HG03039 (cell line): ENCODE data around the gene RPL10.

Experiments
- ATAC-seq: cut with Tn5 transposase; IDR thresholded peaks from one replicate; pipeline ENCODE4 v1.9.1; 2021; ENCODE audit warnings: mild to moderate bottlenecking, moderate library complexity; ENCODE audit not compliant: unreplicated experiment

Gene RPL10

DNA sequence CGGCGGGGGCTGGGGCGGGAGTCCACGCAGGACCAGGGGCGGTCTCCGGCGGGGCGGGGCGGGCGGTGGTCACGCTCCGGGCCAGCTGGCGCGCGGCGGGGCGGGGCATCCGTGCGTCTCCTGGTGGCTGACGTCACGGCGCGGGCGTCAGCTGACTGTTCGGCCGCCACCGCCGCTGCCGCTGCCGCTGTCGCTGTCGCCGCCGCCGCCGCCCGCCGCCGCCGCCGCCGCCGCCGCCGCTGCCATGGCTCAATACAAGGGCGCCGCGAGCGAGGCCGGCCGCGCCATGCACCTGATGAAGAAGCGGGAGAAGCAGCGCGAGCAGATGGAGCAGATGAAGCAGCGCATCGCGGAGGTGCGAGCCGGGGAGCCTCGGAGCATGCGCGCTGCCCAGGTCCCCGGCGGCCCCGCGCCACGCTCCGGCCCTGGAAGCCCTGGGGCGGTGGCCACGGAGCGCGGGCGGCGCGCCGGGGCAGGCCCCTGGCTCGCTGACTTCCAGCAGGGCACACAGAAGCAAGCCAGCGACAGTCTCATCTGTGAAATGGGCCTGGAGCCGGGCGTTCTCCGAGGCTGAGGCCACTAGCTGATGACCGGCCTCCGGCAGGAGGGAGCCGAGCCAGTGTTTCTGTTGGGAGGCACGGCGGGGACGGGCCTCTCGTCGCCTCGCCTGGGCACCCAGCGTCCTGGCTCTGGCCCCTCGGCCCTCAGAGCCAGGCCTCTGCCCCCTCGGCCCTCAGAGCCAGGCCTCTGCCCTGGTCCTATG is 46.0 kb downstream of the RPL10 start, which contains the start of gene FAM50A:
FAM50A (plus strand) TSS at position 150 of the 763 bp plus-strand sequence; CDS start at position 245, 95 bp downstream.
- ATAC-seq: peak; percentile 76

DNA sequence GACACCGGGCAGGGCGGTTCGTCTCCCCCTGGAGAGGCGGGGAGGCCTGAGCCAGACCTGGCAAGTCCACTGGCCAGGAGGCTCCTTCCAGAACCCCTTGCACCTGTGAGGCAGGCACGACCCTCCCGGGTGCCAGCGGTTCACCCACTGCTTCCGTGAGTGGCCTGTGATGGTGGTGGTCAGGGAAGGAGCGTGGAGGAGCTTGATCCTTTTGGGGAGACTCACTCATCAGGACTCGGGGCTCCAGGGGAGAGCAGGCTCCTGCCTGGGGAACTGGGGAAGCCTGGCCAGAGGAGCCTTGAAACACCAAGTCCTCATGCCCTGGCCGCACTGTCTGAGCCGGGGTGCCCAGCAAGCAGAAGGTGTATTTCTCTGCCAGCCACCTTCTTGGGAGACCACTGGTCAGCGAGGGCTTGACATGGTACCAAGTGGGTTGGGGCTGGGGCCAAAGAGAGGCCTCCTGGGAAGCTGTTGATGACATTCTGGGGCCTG is 46.6 kb downstream of the RPL10 start:
- no peak for ATAC-seq

DNA sequence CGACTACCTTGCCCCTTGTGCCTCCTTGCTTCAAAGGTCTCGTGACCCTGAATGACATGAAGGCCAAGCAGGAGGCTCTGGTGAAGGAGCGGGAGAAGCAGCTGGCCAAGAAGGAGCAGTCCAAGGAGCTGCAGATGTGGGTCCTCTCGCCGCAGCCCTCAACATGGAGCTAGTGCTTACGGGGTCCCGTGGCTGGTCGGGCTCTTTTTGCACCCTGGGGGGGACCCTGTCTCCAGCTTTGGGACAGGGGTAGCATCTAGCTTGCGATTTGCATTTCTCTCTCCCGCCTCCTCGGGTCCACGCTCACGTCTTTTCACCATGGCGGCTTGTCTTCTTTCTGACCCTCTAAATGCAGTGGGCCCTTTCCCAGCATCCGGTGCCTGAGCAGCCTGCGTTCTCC is 47.6 kb downstream of the RPL10 start:
- no peak for ATAC-seq

DNA sequence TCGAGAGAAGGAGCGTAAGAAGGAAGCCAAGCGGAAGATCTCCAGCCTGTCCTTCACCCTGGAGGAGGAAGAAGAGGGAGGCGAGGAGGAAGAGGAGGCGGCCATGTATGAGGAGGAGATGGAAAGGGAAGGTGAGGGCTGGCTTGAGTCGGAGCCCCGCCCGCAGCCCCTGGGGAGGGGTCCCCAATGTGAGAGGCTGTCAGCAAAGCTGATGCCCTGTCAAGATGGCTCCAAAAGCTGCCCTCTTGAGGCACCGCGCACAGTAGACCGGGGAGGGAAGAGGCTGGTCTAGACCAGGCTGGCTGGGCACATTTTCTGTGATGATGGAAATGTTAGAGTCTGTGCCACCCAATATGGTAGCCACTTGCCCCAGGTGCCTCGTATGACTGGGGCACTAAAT is 48.3 kb downstream of the RPL10 start:
- ATAC-seq: no peak

DNA sequence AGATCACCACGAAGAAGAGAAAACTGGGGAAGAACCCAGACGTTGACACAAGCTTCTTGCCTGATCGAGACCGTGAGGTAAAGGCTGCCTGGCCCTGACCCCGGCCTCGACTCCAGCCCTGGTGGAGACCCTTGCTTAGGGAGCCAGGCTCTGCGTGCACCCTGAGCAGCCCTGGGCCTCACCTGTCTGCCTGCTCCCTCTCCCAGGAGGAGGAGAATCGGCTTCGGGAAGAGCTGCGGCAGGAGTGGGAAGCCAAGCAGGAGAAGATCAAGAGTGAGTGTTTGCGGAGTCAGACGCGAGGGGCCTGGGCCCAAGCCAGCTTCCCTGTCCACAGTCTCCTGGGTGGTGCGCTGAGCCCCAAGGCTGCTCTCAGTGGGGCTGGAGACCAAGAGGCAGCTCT is 50.3 kb downstream of the RPL10 start:
- ATAC-seq: no peak

DNA sequence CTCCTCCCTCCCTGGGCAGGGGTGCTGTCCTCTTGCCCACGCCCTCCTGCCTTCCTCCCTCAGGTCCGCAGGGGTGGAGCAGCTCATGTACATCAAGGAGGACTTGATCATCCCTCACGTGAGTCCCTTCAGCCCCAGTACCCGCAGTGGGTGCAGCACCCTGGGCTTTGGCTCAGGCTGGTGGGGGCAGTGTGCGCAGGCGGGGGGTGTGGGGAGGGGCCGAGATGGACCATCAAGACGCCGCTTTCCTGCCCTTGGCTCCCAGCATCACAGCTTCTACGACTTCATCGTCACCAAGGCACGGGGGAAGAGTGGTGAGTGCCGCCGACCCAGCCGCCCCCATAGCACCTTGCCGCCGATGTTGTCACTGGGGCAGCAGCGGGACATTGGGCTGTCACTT is 51.4 kb downstream of the RPL10 start:
- no peak for ATAC-seq

DNA sequence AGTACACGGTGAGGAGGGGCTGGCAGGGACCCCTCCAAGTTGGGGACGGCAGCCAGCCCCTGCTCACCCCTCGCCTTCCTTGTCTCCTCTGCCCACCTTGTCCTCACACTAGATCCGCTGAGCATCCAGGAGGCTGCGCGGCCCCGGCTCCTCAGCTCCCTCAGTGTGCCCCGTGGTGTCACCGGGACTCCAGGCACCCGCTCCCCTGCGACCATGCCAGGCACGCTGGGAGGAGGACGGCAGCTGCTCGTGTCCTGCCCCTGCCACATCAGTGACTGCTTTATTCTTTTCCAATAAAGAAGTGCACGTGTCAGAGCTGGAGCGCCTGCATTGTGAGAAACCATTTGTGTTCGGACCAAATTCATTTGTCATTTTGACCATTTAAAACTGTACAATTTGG is 52.1 kb downstream of the RPL10 start:
- ATAC-seq: no peak
